Fibroblast of upper back skin (primary cell): ENCODE data around the gene PDIA5.
"Not testable (repeated sequence)": the region's sequence is repeated elsewhere in the genome, so short reads cannot be mapped to it uniquely, and the experiment has no call there.

ENCODE experiments used
- DNase-seq: peaks from one replicate; pipeline ENCODE4 v3.0.0-alpha.2; 2013

Gene PDIA5

DNA sequence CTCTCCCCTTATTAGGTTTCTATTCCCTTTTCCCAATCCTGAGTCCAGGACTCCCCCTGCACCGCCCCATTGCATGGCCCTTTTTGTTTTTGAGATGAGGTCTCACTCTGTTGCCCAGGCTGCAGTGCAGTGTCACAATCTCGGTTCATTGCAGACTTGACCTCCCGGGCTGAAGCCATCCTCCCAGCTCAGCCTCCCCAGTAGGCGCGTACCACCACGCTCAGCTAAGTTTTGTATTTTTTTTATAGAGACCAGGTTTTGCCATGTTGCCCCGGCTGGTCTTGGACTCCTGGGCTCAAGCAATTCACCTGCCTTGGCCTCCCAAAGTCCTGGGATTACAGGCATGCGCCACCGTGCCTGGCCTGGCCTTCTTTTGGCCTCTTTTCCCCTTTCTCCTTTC, 29.3 kb downstream of the PDIA5 start:
- no peak for DNase-seq

- DNase-seq = peak; percentile 69
These were observed 29.9 kb downstream of the PDIA5 start for GRCh38 chr3:123096731-123097130.

- peak; percentile 86 for DNase-seq
These were observed 31.9 kb downstream of the PDIA5 start for GRCh38 chr3:123098426-123099330.

GRCh38 chr3:123099331-123100192, 32.7 kb downstream of the PDIA5 start:
- DNase-seq = no peak

DNA sequence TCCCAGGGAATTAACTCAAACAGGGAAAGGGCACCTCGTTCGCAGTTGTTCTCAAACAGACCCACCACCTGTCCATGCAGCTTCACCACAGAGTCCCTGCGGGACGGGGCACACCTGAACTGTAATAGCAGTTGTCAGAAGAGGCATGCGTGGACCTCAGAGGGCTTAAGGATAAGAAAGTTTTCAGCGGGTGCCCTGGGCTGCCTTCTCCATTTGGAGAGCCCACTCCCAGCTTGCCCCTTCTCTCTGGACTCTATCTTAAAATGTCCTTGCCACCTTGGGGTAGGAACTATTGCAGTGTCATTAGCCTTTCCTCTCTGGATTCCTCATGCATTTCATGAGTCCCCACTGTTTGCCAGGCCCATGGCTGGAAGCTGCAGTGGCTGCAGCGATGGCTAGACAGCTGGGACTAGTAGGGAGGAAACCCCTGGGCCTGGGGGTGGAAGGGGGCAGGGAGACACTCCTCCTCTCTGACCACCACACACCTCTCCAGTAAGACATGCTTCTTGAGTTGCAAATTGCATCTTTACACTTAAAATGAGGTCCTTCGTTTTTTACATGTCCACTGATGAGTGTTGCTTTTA, 33.5 kb downstream of the PDIA5 start:
- DNase-seq = no peak

DNA sequence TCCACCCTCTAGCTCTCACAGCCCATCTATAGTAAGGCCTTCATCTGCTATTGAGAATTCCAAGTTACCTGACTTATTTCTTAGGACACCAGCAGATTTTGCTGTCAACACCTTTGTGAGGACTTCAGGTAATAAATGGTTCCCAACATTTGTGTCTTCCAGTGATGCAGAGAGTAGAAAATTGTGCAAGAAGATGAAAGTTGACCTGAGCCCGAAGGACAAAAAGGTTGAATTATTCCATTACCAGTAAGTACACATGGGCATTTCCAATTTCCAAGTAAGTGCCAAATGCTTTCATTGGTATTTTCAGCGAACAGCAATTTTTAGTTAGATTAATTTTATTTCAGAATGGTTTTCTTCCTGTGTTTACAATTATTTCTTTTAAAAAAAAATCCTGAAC, 35.4 kb downstream of the PDIA5 start:
- DNase-seq = no peak

- DNase-seq = no peak
These were observed 36.0 kb downstream of the PDIA5 start for GRCh38 chr3:123102826-123103225.

GRCh38 chr3:123104550-123104949, 37.7 kb downstream of the PDIA5 start:
- DNase-seq = peak; percentile 73

DNA sequence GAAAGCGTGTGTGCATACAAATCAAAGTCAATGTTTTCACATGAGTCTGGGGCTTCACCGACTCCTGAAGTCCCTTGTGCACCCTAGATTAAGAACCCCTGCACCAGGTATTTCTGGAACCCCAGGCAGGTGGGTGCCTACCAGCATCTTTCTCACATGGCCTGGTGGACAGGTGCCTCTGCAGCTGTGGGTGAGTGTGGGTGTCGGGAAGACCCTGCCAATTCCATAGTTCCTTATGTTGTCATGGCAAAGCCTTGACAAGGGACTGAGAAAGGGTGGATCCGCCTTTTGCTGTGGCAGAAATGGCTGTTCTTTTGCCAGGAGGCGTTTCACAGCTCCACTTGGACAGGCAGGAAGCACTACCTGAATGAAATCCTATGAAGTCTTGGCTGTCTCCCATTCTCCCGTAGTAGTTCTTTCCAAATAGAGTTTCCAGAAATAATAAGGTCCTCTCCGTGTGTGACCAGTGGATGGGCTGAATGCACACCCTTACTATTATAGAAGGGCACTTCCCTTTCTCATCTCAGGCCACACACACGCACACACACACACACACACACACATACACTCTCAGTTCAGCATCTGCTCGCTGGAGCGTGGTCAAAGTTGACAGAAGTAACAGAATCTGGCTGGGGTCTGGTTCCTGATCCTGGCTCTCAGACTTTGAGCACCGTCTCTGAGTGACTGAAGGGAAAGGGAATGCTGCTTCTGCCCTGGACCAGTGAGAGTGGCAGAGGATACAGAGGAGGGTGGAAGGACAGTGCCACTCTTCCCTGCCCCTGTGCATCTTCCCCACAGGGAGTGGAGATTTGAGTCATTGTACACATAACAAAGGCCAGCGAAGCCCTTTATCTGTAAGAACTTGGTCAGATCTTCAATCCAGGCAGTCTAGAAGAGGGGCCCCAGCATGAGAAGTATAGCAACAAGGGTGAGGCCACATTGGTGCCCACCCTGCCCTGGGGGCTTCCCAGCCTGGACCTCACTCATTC, 38.7 kb downstream of the PDIA5 start:
- no peak for DNase-seq

GRCh38 chr3:123110282-123110975, 43.6 kb downstream of the PDIA5 start:
- no peak for DNase-seq

DNA sequence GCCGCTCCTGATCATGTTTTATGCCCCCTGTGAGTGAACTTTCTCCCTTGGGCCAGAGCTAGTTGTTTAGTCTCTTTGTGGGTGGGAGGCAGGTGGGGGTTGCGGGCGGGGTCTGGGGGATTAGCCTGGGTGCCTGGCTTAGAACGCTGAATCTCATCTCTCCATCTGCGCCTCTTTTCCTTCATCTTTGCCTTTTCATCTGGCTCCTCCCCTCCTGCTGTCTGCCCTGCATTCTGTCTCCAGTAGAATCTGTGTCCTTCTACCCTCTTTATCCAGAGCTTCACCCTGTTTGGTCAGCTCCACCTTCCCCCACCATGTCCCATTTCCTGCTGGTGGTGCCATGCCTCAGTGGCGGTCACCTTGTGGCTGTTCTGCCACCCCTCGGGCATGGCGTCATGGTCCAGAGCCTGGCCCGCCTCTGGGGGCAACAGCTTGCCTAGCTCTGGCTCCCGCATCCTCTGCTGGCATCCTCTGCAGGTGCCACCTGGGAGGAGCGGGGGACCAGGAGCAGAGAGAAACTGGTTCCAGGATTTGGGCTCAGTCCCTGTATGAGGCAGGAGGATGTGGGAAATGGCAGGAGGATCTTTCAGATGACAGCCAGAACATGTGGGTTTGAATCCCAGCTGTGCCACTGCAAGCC, 44.3 kb downstream of the PDIA5 start:
- DNase-seq = no peak

- DNase-seq = no peak
These were observed 44.8 kb downstream of the PDIA5 start for GRCh38 chr3:123111640-123112039.

DNA sequence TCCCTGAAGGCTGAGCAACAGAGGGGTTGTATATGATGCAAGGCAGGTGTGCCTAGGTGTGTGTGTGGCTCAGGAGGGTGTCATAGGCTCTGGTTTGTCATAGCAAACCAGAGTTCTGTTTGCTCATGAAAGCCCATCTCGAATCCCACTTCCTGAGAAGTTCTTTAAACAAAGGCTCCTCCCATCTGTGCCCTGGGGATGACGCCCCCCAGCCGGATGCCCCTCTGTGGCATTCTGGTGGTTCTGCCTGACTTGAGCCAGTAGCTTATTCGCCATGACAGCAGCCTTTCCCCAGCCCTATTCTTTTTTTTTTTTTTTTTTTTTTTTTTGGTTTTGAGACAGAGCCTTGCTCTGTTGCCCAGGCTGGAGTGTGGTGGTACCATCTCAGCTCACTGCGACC, 45.4 kb downstream of the PDIA5 start:
- no peak for DNase-seq

GRCh38 chr3:123112656-123113055, 45.8 kb downstream of the PDIA5 start:
- not testable (repeated sequence) for DNase-seq

DNA sequence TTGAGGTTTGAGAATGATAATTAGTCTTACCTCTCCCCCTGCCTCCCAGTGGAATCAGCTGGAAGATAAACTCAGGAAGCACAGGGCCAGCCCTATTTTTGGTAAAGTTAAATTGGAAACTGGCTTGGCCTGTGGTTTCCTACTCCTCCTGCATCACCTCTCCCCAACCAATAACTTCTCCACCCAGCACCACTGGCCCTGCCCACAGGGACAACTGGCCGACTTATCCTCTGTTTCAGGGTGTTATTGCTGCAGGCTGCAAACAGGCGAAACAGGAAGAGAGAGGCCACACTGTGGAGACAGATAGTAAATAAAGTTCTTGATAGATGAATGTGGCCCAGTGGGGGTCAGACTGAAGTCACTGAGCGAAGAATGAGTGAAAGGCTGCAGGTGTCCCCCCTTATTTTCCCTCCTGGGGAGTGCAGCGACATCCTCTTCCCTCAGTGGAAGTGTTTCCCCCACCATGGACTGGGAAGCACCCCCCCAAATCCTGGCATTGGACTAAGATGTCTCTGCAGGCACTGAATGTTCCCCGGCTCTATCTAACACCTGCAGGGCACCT, 47.1 kb downstream of the PDIA5 start:
- no peak for DNase-seq

GRCh38 chr3:123116116-123116515, 49.3 kb downstream of the PDIA5 start:
- DNase-seq = no peak

GRCh38 chr3:123119388-123119787, 52.6 kb downstream of the PDIA5 start:
- DNase-seq = no peak

DNA sequence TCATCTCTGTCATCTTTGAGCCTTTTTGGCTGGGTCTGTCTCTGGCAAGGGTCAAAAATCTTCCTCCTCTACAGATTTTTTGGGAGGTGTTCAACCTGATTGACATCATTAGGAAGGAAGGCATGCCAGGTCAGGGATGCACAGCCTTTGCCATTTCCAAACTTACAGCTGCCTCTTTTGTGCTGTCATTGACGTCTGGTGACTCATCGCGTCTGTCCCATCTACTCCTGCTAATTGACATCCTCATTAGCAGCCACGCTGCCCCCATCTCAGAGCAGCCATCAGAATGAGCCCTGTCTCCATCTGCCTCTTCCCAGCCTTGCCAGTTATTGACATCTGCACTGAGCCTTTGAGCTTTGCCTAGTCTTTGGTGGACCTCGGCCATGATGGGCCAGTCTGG, 53.0 kb downstream of the PDIA5 start:
- no peak for DNase-seq

DNA sequence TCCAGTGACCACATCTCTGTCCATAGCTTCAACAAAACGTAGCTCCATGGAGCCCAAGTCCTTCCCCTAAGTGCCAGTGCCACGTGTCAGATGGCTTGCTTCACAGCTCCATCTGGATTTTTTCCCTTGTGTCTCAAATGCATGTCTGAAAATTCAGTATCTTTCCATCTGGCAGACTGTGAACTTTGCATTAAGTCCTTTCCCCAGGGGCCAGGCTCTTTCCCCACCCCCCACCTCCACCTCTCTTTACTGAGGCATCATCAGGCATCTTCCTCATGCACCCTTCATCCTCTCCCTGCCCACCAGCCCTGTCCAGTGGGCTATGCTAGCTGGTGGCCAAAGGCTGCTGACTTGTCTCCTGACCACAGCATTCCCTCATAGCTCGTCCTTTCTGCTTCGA, 53.7 kb downstream of the PDIA5 start:
- DNase-seq = peak; percentile 18

- DNase-seq = no peak
These were observed 55.2 kb downstream of the PDIA5 start for GRCh38 chr3:123122057-123122456.
